ENCODE data around the gene EFNA1.

Gene EFNA1

GRCh38 chr1:155176544-155177071 is 48.9 kb downstream of the EFNA1 start:
- DNase-seq, result peak; percentile 62

DNA sequence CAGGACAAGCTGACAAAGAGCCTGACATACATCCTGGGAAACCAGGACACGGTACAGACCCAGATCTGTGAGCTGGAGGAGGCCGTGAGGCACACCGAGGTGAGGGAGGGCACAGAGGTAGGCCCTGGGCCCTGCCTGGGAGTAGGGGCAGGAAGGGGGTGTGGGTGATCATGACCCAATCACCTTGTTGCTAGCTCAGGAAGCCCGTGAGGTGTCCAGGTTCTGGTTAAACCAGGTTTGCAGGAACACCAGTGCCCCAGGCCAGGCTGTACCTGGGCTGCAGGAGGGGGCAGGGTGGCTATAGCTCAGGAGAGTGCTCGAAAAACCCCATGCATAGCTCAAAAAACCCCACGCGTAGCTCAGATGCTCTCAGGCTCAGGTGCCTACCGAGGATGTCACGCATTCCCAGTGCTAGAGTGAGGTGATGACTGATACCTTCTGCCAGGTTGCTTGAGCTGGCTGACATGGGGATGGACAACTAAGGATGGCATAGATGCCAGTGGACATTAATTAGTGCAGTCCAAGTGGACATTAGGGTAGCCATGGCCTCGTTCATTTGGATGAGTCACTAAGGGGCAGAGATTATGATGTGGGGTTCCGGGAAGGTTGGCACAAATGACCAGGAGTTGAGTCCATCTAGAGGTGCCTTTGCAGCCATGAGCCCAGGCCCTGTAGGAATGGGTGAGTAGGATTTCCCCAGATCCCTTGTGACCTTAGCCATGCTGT is 49.7 kb downstream of the EFNA1 start:
- no peak for DNase-seq

DNA sequence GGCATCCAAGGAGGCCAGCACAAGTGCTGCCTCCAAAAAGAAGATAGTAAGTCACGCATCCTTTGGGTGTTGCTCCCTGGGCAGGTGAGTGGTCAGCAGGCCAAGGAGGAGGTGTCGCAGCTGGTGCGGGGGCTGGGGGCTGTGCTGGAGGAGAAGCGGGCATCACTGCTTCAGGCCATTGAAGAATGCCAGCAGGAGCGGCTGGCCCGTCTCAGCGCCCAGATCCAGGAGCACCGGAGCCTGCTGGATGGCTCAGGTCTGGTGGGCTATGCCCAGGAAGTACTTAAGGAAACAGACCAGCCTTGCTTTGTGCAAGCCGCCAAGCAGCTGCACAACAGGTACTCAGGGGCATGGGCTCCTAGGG is 50.2 kb downstream of the EFNA1 start:
- DNase-seq, result no peak

GRCh38 chr1:155178441-155179111 is 50.9 kb downstream of the EFNA1 start:
- DNase-seq, result no peak

DNA sequence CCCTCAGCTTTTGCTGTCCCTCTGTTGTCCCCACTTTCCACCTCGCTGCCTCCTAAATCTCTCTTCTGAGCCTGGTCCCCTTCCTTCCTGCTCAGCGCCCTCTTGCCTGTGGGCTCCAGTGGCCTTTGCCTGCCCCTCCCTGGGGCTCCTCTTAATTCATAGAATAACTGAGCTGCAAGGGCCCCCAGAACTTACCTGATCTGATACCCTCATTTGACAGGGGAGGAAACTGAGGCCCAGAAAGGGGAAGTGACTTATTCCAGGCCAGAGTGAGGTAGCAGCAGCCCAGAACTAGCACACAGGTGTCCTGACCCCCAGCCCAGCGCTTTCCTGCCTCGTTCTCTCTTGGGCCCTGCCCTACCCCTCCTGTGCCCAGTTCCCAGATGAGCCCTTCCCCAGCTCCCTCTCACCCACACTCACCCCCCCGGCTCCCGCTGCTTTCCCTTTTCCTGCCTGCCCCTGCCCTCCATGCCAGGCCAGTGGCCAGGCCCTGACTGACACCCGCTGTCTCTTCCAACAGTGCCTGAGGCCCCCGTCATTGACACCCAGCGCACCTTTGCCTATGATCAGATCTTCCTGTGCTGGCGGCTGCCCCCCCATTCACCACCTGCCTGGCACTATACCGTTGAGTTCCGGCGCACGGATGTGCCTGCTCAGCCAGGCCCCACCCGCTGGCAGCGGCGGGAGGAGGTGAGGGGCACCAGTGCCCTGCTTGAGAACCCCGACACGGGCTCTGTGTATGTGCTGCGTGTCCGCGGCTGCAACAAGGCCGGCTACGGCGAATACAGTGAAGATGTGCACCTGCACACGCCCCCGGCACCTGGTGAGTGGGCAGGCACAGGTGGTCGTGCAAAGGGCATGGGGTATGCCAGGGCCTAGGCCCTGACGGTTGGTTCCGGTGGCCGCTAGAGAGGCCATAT is 51.7 kb downstream of the EFNA1 start:
- DNase-seq, result no peak

DNA sequence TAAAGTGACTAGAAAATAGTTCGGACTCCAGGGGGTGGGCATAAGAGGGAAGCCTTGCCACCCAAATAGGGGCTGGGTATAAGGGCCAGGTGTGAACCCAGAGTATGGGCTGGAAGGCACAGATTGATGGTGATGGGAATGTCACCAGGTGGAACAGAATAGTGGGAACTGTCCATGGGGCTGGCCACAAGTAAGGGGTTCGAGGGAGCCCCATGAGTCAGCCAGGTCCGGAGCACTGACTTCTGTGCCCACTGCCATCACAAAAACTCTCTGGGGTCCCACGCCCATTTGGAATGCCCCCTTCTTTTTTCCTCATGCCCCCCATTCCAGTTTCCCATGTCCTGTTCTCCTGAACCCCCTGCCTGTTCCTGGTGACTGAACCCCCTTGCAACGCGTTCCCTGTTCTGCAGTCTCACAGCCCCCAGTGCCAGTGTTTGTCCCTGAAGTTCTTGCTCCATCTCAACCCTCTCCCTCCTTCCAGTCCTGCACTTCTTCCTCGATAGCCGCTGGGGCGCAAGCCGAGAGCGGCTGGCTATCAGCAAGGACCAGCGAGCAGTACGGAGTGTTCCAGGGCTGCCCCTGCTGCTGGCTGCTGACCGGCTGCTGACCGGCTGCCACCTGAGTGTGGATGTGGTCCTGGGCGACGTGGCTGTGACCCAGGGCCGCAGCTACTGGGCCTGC is 53.8 kb downstream of the EFNA1 start:
- DNase-seq, result no peak

GRCh38 chr1:155182052-155182550 is 54.4 kb downstream of the EFNA1 start:
- DNase-seq, result no peak

GRCh38 chr1:155183775-155184221 is 56.1 kb downstream of the EFNA1 start:
- no peak for DNase-seq

- DNase-seq, result no peak
These were observed 56.7 kb downstream of the EFNA1 start for GRCh38 chr1:155184351-155184811.

Measured in NCI-H2171 treated with DMSO at 0.1 percent for 48 hours (cell line).